ENCODE measurements around the gene CMKLR1. TPM values are rescaled to one million over a fixed set of nuclear protein-coding genes. Genes with fewer than 3 reads are reported as not detected.
A peak's percentile ranks its signal among the peaks of the same experiment; 100 is the strongest.

CMKLR1 gene
- total RNA-seq, 1 experiment from 2014 or later = 0.66 TPM

GRCh38 chr12:108284163-108284562 lies 54.9 kb downstream of the CMKLR1 start:
- Histone ChIP-seq H3K18ac (ENCODE audit: insufficient read length, low read depth, low read length) (no peak overlapping the region), H3K9ac (ENCODE audit: extremely low read depth, insufficient read length, low read length) (no peak overlapping the region), H3K4me1 (ENCODE audit: insufficient read depth, low read length) (no peaks in the 10 kb centered on the region), H3K27ac (ENCODE audit: insufficient read length, low read depth, low read length) (no peak overlapping the region), H3T11ph (ENCODE audit: low read length) (no peak overlapping the region), H3K79me2 (ENCODE audit: insufficient read depth, low read length) (no peaks in the 10 kb centered on the region), H3K4me2 (ENCODE audit: insufficient read depth, insufficient read length, low read length) (no peak overlapping the region), H2AK5ac (ENCODE audit: insufficient read length, low read length) (no peak overlapping the region), H3K14ac (ENCODE audit: insufficient read depth, low read length) (no peak overlapping the region), H4K91ac (ENCODE audit: insufficient read length, low read depth, low read length) (no peak overlapping the region), H2BK15ac (ENCODE audit: low read depth, low read length) (no peak overlapping the region), H2BK120ac (ENCODE audit: low read depth, low read length, poor library complexity, severe bottlenecking) (no peak overlapping the region), H2BK5ac (ENCODE audit: insufficient read length, low read length) (no peak overlapping the region), H3K9me3 (ENCODE audit: control insufficient read depth, low read depth, low read length) (no peaks in the 10 kb centered on the region), H3K23ac (ENCODE audit: insufficient read length, low read depth, low read length) (no peak overlapping the region), H4K8ac (replicated peaks; ENCODE audit: insufficient read length, low read depth, low read length) (no peak overlapping the region), H3K56ac (ENCODE audit: insufficient read length, low read depth, low read length) (no peak overlapping the region), H4K5ac (ENCODE audit: insufficient read length, low read depth, low read length) (no peak overlapping the region), H3K4ac (ENCODE audit: low read depth, low read length) (no peak overlapping the region), H4K20me1 (ENCODE audit: control insufficient read depth, insufficient read depth, insufficient read length) (peaks cover 3% of the 10 kb centered on the region), H2AFZ (ENCODE audit: low read length) (no peak overlapping the region), H3K79me1 (ENCODE audit: insufficient read depth, low read depth, low read length, poor library complexity, severe bottlenecking) (no peaks in the 10 kb centered on the region), H3K23me2 (ENCODE audit: insufficient read length, low read depth, low read length, poor library complexity, severe bottlenecking) (no peaks in the 10 kb centered on the region), H2BK20ac (ENCODE audit: low read depth, low read length, poor library complexity, severe bottlenecking) (no peak overlapping the region), H2BK12ac (ENCODE audit: insufficient read length, low read depth, low read length) (no peak overlapping the region), H3K27me3 (ENCODE audit: insufficient read depth, low read length) (no peaks in the 10 kb centered on the region)
- no peak overlapping the region for H3K4me3 Mint-ChIP-seq
- H3K36me3 Mint-ChIP-seq (ENCODE audit: insufficient read depth in 1 of 3, low read depth in 3 of 3) = no peaks in the 10 kb centered on the region
- no peaks in the 10 kb centered on the region for H3K9me3 Mint-ChIP-seq
- peaks cover 4% of the 10 kb centered on the region for H3K27me3 Mint-ChIP-seq (ENCODE audit: low read depth)
- peak overlapping the region in 1 of 3 experiments; percentile 31; a peak in 1 of 7 replicates for H3K27ac Mint-ChIP-seq
- TF ChIP-seq CTCF (conservative IDR thresholded peaks at IDR 0.05) = no peak
- peaks cover 30 to 32% of the 10 kb centered on the region in 2 experiments for H3K4me1 Mint-ChIP-seq
- DNase-seq = no peak
- no CpG with 5 or more reads among the region's 7 CpGs for WGBS (ENCODE audit: extremely low coverage, insufficient read length, low lambda C conversion rate)

Measured in H9 (cell line).